Suprapubic skin (tissue), 4 donors: ENCODE data around the gene MCTP1. TPM values are rescaled to one million over a fixed set of nuclear protein-coding genes. Genes with fewer than 3 reads are reported as not detected.

Experiments used
- DNase-seq, 2 donors: peaks; one replicate each; pipeline ENCODE4 v3.0.0-alpha.2; 2019; ENCODE audit warnings: low spot score in 2 of 2
- H3K27ac ChIP-seq: fragments of 200-600 bp; sonication (generic); one replicate; pipeline ENCODE4 v1.5.1; 2019
- H3K27me3 ChIP-seq: fragments of 200-600 bp; sonication (generic); one replicate; pipeline ENCODE4 v1.5.1; 2019
- H3K36me3 ChIP-seq: fragments of 200-600 bp; sonication (generic); one replicate; pipeline ENCODE4 v1.5.1; 2019
- H3K4me1 ChIP-seq: fragments of 200-600 bp; sonication (generic); one replicate; pipeline ENCODE4 v1.5.1; 2019
- H3K4me3 ChIP-seq: fragments of 200-600 bp; sonication (generic); one replicate; pipeline ENCODE4 v1.5.1; 2019; ENCODE audit warnings: mild to moderate bottlenecking
- H3K9me3 ChIP-seq: fragments of 200-600 bp; sonication (generic); one replicate; pipeline ENCODE4 v1.5.1; 2019
- EP300 ChIP-seq: sonication (generic); formaldehyde crosslinking; IDR thresholded peaks from one replicate; pipeline ENCODE4 v1.6.1; 2017; ENCODE audit warnings: antibody characterized with exemption
- POLR2A ChIP-seq, 2 donors: fragments of 450-650 bp; IDR thresholded peaks; one replicate each; pipeline ENCODE4 v1.6.1; 2017; ENCODE audit warnings: antibody characterized with exemption in 2 of 2, mild to moderate bottlenecking in 2 of 2, moderate library complexity in 2 of 2
- POLR2AphosphoS5 ChIP-seq, 3 donors: sonication (generic); formaldehyde crosslinking; IDR thresholded peaks; one replicate each; pipeline ENCODE4 v1.6.1; 2017; ENCODE audit warnings: antibody characterized with exemption in 3 of 3
- WGBS: methylation state at CpG from one replicate; pipeline ENCODE4 v1.1.5; 2018; 5-methylcytosine and 5-hydroxymethylcytosine counted together
- total RNA-seq, 4 donors: library from RNA; depleted of rRNA; stranded (reverse); fragments of >200 nt; gene quantifications; one replicate each; pipeline ENCODE4 v1.1.0, GENCODE V29; 2016
- TF ChIP-seq, protein P1 (sequence below), 2 donors: fragments of 200-600 bp in 1 of 2; fragments of 450-650 bp in 1 of 2; sonication (generic) in 1 of 2; IDR thresholded peaks; one replicate each; pipeline ENCODE4 v1.5.1; 2016 to 2019; ENCODE audit warnings: antibody characterized with exemption in 2 of 2, mild to moderate bottlenecking in 1 of 2, moderate library complexity in 1 of 2

Gene MCTP1
- total RNA-seq, 4 donors from 2014 or later = 5.0 to 19.1 (median 10.6) TPM

DNA sequence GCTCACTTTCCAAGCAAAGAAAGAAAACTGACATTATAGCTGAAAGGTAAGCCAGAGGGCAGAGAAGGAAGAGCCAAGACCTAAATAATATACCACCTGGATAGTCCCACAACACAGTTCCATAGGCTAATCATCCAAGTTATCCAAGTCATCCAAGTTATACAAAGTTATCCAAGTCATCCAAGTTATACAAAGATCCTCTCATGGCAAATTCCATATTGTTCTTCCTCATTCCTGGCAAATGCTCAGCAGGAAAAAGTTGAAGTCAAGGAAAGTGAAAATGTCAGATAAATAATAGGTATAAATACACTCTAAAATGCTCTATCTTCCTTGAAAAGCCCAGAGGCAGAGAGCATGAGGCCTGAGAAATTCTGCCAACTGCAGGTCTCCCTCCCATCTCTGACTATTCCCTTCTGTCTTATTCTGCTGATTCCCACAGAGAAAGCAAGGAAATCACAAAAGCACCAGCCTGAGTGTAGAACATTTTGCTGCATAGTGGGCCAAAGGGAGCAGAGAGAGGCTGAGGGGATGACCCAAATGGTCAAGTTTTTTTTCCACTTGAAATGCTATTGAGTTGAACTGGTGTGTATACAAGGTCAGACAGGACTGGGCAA lies 12.5 kb downstream of the MCTP1 start:
- TF ChIP-seq, protein P1, sequence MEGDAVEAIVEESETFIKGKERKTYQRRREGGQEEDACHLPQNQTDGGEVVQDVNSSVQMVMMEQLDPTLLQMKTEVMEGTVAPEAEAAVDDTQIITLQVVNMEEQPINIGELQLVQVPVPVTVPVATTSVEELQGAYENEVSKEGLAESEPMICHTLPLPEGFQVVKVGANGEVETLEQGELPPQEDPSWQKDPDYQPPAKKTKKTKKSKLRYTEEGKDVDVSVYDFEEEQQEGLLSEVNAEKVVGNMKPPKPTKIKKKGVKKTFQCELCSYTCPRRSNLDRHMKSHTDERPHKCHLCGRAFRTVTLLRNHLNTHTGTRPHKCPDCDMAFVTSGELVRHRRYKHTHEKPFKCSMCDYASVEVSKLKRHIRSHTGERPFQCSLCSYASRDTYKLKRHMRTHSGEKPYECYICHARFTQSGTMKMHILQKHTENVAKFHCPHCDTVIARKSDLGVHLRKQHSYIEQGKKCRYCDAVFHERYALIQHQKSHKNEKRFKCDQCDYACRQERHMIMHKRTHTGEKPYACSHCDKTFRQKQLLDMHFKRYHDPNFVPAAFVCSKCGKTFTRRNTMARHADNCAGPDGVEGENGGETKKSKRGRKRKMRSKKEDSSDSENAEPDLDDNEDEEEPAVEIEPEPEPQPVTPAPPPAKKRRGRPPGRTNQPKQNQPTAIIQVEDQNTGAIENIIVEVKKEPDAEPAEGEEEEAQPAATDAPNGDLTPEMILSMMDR (IDR thresholded peaks at IDR 0.05) = no peak
- TF ChIP-seq EP300 (no peak), POLR2AphosphoS5 (IDR thresholded peaks at IDR 0.05) (no peak), POLR2A (IDR thresholded peaks at IDR 0.05) (no peak)
- Histone ChIP-seq H3K27me3 (no peaks in the 10 kb centered on the region), H3K27ac (no peak overlapping the region), H3K4me3 (no peak overlapping the region), H3K4me1 (no peaks in the 10 kb centered on the region), H3K9me3 (no peaks in the 10 kb centered on the region), H3K36me3 (no peaks in the 10 kb centered on the region)
- no peak for DNase-seq

DNA sequence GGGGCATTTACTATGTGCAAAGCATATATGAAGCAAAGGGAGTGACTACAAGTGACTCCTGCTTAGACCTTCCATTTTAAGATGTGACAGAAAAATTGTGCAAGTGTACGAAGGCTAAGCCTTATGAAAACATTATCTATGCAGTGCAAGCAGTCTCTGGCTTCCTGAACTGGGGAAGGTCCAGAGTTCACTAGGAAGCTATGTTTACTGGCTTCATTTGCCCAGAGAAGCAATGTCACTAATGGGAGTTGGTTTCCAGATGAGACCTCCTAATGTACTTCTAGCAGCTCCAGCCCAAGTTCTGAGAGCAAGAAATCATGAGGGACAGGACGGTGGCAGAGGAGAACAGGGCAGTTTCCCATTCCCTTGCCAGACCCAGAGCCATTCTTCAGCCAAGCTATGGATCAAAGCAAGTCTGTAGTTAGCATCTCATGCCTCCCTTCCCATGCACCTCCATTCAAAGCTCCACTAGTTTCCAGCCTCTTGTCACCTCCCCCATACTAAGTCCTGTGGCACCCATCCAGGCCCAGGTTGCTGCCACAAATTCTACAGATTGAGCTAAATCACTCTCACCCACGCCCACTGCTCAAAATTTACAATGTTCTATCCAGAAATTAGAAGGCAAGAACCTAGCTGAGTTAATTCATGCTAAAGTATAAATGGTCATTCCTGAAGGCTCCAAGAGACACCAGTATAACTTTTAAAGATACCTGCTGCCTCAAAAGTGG lies 21.8 kb downstream of the MCTP1 start:
- Histone ChIP-seq H3K4me3 (no peak overlapping the region), H3K27ac (no peak overlapping the region), H3K9me3 (no peaks in the 10 kb centered on the region), H3K27me3 (no peaks in the 10 kb centered on the region), H3K4me1 (no peaks in the 10 kb centered on the region), H3K36me3 (no peaks in the 10 kb centered on the region)
- no peak for DNase-seq
- TF ChIP-seq, protein P1 (IDR thresholded peaks at IDR 0.05) = no peak
- no peak for TF ChIP-seq EP300
- no peak for TF ChIP-seq POLR2AphosphoS5 (IDR thresholded peaks at IDR 0.05)
- no peak for TF ChIP-seq POLR2A (IDR thresholded peaks at IDR 0.05)
- 73% methylated on average over 3 of the region's 3 CpGs for WGBS

DNA sequence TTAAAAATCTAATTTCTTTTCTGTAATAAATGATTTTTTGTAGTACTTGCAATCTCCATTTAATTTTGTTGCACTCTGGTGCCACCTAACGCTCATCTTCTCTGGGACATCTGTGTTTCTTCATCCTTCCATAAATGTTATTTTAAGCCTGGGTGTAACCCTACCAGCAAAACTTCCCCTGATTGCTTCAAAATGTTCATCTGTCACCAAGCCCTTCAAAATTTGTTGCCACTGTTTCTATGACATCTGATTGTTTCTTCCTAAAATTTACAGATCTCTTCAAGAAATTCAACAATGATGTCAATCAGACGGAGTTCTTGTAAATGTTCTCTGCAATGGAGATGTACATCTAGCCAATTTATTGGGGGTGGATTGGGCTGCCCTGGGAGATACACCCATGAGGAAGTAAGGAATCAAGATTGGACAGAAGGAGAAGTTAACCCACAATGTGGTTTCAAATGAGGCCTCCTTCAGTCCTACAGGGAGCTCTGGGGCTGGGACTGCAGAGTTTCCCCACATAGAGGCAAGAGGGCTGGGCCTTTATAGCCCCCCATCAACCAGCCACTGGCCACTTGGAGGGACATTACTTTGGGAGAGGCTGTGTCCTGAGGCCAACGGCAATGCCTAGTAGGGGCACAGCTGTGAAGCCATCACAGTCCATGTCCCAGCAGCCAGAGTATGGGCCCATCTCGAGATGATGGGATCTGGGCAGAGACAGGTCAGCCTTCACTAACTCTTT lies 23.3 kb downstream of the MCTP1 start:
- H3K27ac ChIP-seq = peak overlapping the region; percentile 27
- no peak overlapping the region for H3K4me3 ChIP-seq
- no peak for DNase-seq
- 54% methylated on average over 4 of the region's 4 CpGs for WGBS
- H3K4me1 ChIP-seq = no peaks in the 10 kb centered on the region
- no peaks in the 10 kb centered on the region for H3K27me3 ChIP-seq
- H3K9me3 ChIP-seq = no peaks in the 10 kb centered on the region
- H3K36me3 ChIP-seq = no peaks in the 10 kb centered on the region
- TF ChIP-seq, protein P1 (IDR thresholded peaks at IDR 0.05) = no peak
- TF ChIP-seq POLR2AphosphoS5 (IDR thresholded peaks at IDR 0.05) (no peak), POLR2A (IDR thresholded peaks at IDR 0.05) (no peak), EP300 (no peak)

DNA sequence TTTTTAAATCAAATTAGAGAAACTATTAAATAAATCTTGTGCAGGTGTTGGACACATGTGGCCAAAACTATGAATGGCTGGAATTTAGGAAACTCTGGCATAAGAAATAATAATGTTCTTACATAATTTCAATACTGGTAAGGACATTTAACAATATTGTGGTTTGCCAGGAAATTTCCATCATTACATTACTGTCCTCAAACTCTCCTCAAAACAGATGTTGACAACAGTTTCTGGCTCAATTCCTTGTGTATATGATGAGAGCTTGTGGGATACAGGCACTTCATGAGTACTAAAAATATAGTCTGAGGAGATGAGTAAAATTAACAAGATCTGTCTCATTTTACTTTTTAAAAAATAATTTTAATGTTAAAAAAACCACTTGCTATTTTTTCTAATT lies 27.9 kb downstream of the MCTP1 start:
- Histone ChIP-seq H3K36me3 (no peaks in the 10 kb centered on the region), H3K9me3 (no peaks in the 10 kb centered on the region), H3K27ac (no peak overlapping the region), H3K4me3 (no peak overlapping the region), H3K27me3 (peaks cover 2% of the 10 kb centered on the region), H3K4me1 (no peaks in the 10 kb centered on the region)
- no peak for DNase-seq
- no peak for TF ChIP-seq EP300
- no peak for TF ChIP-seq POLR2AphosphoS5 (IDR thresholded peaks at IDR 0.05)
- no peak for TF ChIP-seq POLR2A (IDR thresholded peaks at IDR 0.05)
- TF ChIP-seq, protein P1 (IDR thresholded peaks at IDR 0.05) = no peak

DNA sequence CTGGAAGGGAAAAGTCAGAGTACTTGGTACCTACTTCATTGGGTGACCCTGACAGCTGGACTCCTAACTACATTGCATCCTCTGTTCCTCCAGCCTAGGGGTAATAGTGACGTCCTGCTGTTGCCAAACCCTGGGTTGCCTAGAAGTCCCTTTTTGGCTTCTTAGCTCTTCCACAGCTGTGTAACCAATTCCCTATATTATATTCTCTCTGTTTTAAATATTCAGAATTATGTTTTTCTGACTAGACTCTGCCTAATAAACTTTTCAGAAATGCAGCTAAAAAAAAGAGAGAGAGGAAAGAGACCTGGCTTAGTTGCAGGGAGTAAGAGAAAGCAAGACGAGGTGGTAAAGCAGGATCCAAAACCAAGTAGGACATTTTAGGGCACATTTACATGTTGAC lies 28.4 kb downstream of the MCTP1 start:
- no peaks in the 10 kb centered on the region for H3K4me1 ChIP-seq
- peaks cover 2% of the 10 kb centered on the region for H3K27me3 ChIP-seq
- no peaks in the 10 kb centered on the region for H3K36me3 ChIP-seq
- TF ChIP-seq, protein P1 (IDR thresholded peaks at IDR 0.05) = no peak
- TF ChIP-seq POLR2AphosphoS5 (IDR thresholded peaks at IDR 0.05) (no peak), POLR2A (IDR thresholded peaks at IDR 0.05) (no peak), EP300 (no peak)
- H3K9me3 ChIP-seq = no peaks in the 10 kb centered on the region
- H3K27ac ChIP-seq = no peak overlapping the region
- WGBS = 46% methylated on average over 2 of the region's 2 CpGs
- no peak overlapping the region for H3K4me3 ChIP-seq
- no peak for DNase-seq
